Measurements from ENCODE around the gene PTRH1.
"Not testable (repeated sequence)": the region's sequence is repeated elsewhere in the genome, so short reads cannot be mapped to it uniquely, and the experiment has no call there.

Gene PTRH1

GRCh38 chr9:127715470-127716337, at the start of gene PTRH1, which contains the start of gene TTC16:
Gene PTRH1, minus strand, starts transcription at chr9:127715663. Its CDS starts 24 bp downstream, at chr9:127715639.
Gene TTC16, plus strand, starts transcription at chr9:127716079. Its CDS starts 67 bp downstream, at chr9:127716146.
- DNase-seq: peak; percentile 14

DNA sequence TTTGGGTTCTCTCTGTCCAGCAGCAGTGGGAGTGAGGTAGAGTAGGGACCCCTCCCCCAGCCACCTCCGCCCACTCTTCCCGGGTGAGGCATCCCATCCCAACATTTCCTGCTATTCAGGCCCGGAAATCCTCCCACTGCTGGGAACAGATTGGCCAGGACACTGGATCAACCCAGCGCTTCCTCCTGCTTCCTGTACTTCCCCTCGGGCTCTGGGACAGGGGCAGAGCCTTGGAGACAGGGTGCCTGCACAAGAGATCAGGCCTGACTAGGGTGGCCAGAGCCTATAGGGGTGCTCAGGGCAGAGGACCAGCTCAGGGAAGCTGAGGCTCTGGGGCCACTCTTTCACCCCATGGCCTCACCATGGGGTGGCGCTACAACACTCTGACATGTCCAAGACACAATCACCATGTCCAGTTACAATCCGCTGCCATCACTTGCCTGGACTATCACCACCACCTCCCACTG, 48.5 kb upstream of the PTRH1 start:
- no peak for DNase-seq

GRCh38 chr9:127762111-127762676, 46.7 kb upstream of the PTRH1 start:
- DNase-seq: no peak

DNA sequence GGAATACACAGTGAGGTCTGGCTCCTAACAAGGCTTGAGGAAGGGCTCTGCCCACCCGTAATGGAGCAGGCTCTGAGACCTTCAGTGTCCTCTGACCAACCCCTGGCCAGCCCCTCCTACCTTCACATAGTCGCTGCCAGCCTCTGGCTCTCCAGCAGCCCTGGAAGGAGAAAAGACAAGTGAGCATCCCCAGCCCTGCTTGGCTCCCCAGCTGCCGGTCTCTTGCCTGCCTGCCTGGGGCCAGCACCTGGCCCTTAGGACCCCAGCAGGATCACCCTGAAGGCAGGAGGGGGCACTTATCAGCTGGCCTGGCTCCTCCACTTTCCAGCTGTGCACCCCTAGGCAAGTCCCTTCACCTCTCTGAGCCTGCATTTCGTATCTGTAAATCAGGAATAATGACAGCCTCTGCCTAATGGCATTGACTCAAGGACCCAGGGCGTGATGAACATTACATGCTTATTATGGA, 46.1 kb upstream of the PTRH1 start:
- no peak for DNase-seq

GRCh38 chr9:127761061-127761460, 45.6 kb upstream of the PTRH1 start:
- no peak for DNase-seq

- no peak for DNase-seq
Observed at GRCh38 chr9:127758843-127759242, 43.4 kb upstream of the PTRH1 start.

GRCh38 chr9:127756776-127757175, 41.3 kb upstream of the PTRH1 start:
- not testable (repeated sequence) for DNase-seq

- no peak for DNase-seq
Observed at GRCh38 chr9:127756233-127756632, 40.8 kb upstream of the PTRH1 start.

DNA sequence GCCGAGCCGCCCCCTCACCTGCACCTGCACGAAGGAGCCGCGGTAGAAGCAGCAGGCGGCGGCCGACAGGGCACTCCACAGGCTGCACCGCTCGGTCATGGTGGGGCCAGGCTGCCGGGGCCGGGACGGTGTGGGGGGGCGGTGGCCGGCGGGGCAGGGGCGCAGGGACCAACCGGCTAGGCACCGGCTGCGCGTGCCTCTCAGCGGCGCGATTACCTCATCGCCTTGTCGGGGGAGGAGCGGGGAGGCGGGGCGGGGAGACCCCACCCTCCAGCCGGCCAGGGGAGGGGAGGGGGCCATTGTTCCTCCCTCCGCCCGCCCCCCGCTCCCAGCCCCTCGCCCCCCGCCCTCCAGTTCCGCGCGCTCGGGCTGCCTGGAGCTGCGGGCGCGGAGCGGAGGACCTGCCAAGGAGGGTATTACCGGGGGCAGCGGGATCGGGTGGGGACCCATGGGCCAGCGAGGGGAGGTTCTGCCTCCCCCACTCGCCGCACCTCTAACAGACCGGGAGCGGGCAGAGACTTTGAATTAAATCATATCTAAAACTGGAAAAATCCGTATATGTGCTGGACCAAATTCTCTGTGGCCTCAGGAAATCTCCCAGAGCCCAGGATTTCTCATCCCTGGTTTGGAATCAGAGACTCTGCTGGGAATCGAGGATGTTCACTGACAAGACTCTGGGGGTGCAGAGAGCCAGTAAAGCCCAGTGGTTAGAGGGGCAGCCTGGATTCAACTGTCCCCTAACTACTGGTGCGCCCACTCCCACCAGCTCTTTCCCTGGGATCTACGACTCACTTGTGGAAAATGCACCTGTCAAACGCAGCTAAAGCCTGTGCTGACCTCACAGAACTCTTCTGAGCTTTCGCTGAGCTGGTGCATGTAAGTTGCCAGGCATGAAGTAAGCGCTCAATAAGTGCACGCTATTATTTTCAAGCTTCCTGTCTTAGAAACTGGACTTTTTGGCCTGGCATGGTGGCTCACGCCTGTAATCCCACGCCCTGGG, 39.9 kb upstream of the PTRH1 start:
- no peak for DNase-seq

DNA sequence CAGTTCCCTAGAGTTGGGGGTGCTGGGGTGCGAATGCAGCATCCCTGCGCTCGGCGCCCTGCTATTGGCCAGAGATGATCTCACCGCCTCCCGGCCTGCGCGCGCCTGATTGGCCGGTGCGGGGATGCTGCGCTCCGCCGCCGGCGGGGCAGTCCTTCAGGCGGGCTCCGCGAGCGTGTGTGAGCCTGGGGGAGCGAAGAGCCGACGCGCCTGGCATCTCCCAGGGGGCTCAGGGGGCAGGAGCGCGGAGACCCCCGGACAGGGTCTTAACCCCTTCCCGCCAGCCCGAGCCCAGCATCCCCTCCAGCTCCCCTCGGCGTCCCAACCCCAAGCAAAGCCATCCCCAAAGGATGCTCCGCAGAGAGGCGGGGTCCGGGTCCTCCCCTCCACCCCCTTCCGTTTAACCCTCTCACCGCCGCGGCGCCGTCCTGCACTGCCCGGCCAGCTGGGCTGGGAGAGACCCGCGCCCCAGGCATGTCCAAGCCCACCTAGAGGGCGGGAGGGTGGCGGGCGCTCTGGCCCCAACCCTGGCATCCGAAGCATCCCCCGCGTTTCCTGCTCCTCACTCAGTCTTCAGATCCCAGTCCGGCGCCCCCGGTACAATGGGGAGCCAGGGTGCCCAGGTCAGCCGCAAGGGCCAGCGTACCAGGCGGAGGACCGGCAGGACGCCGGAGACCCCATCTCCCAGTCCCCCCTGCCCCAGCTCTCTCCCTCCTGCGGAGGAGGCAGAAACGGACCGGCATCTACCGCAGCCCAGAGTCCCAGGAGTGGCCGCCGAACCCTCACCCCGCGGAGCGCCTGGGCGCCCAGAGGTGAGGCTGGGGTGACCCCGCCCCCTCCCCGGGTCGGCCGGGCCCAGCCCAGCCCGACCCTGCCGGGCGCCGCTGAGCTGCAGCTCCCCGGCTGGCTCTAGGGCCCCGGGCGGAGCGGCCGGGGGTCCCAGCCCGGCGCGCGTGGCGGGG, 38.9 kb upstream of the PTRH1 start:
- no peak for DNase-seq

GRCh38 chr9:127753622-127754021, 38.2 kb upstream of the PTRH1 start:
- DNase-seq: no peak

GRCh38 chr9:127753148-127753547, 37.7 kb upstream of the PTRH1 start:
- no peak for DNase-seq

- no peak for DNase-seq
Observed at GRCh38 chr9:127751269-127752054, 36.0 kb upstream of the PTRH1 start.

- no peak for DNase-seq
Observed at GRCh38 chr9:127749090-127749787, 33.8 kb upstream of the PTRH1 start.

GRCh38 chr9:127746959-127747569, 31.6 kb upstream of the PTRH1 start:
- no peak for DNase-seq

DNA sequence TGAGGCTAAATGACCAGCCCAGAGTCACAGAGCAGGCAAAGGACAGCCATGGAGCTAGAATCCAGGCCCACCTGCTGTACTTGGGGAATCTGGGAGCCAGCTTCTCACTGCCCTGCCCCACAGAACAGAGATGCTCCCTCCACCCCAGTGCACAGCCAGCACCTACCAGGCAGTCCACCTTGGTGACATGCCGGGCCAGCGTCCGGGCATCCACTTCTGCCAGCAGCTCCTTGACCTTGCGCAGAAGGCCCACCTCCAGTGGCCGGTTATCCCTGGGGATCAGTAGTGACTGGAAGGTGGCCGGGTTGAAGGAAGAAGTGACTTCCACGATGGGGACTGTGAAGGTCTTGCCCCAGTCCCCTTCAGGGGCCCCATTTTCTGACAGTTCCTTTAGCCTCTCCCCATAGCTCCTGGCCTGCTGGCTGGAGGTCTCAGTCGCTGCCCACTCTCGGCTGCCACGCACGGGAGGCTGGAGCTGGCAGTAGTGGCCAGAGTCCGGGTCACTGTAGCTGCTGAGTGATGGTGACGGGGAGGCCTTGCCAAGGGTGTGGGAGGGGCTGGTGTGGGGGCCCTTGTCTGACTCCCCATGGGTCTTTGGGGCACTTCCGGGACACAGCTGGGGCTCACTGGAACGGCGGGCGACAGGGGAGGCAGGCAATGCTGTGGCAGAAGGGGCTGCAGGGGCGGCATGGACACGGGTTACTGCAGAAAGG, 29.1 kb upstream of the PTRH1 start:
- no peak for DNase-seq

GRCh38 chr9:127742435-127743088, 27.1 kb upstream of the PTRH1 start:
- DNase-seq: no peak

DNA sequence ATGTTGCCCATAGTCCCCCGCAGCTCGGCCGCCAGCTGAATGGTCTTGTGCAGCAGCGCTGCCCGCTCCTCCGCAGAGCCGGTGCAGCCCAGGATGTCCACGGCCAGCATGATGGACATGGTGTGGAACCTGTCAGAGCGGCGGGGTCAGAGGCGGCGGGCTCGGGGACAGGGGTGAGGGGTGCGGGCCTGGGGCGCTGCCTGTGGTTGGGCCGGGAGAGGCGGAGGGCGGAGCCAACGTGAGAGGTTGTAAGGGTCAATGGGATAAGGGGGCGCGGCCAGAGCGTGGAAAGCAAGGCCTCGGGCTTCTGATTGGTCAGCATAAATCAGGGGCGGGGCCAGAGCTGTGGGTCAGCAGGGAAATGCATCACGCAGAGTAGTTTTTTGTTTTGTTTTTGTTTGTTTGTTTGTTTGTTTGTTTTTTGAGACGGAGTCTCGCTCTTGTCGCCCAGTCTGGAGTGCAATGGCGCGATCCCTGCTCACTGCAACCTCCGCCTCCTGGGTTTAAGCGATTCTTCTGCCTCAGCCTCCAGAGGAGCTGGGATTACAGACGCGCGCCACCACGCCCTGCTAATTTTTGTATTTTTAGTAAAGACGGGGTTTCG, 26.5 kb upstream of the PTRH1 start:
- DNase-seq: no peak
